ENCODE data around the gene MRGPRG. TPM values are rescaled to one million over a fixed set of nuclear protein-coding genes. Genes with fewer than 3 reads are reported as not detected.

Gene MRGPRG
- total and polyA plus RNA-seq, 7 donors: not detected

- Histone ChIP-seq H3K9me3 (no peaks in the 10 kb centered on the region), H3K4me1 (peaks cover 0 to 3% (median 0%) of the 10 kb centered on the region in 4 donors), H3K27me3 (no peaks in the 10 kb centered on the region), H3K36me3 (no peaks in the 10 kb centered on the region), H3K27ac (no peak overlapping the region), H3K4me3 (no peak overlapping the region)
- WGBS, 2 donors: 94 to 95% methylated on average over 1 of the region's 1 CpG
- TF ChIP-seq EP300 (IDR thresholded peaks at IDR 0.05) (no peak), POLR2AphosphoS5 (IDR thresholded peaks at IDR 0.05) (no peak), POLR2A (IDR thresholded peaks at IDR 0.05) (no peak), CTCF (IDR thresholded peaks at IDR 0.05) (no peak)
- DNase-seq: no peak
- intact Hi-C loops (cut with DNase I): no loop called here
Measured at GRCh38 chr11:3243880-3244279, 25.3 kb upstream of the MRGPRG start.

- TF ChIP-seq POLR2A (IDR thresholded peaks at IDR 0.05) (no peak), EP300 (IDR thresholded peaks at IDR 0.05) (no peak), CTCF (IDR thresholded peaks at IDR 0.05) (no peak), POLR2AphosphoS5 (IDR thresholded peaks at IDR 0.05) (no peak)
Measured at GRCh38 chr11:3237119-3237518, 18.5 kb upstream of the MRGPRG start.

GRCh38 chr11:3234846-3235245 is 16.2 kb upstream of the MRGPRG start:
- no peaks in the 10 kb centered on the region for H3K36me3 ChIP-seq
- 66 to 80% methylated on average over 7 of the region's 7 CpGs for WGBS, 2 donors
- intact Hi-C loops (cut with DNase I): no loop called here
- no peak for TF ChIP-seq EP300 (IDR thresholded peaks at IDR 0.05)
- TF ChIP-seq CTCF (IDR thresholded peaks at IDR 0.05): no peak
- no peak for TF ChIP-seq POLR2A (IDR thresholded peaks at IDR 0.05)
- TF ChIP-seq POLR2AphosphoS5 (IDR thresholded peaks at IDR 0.05): no peak
- no peaks in the 10 kb centered on the region for H3K9me3 ChIP-seq
- no peak overlapping the region for H3K27ac ChIP-seq
- peaks cover 0 to 8% (median 0%) of the 10 kb centered on the region in 3 donors for H3K27me3 ChIP-seq
- peaks cover 0 to 10% (median 0%) of the 10 kb centered on the region in 4 donors for H3K4me1 ChIP-seq
- no peak for DNase-seq
- no peak overlapping the region for H3K4me3 ChIP-seq

More at GRCh38 chr11:3237119-3237518, 18.5 kb upstream of the MRGPRG start:
- no peak overlapping the region for H3K27ac ChIP-seq
- H3K36me3 ChIP-seq: no peaks in the 10 kb centered on the region
- intact Hi-C loops (cut with DNase I): no loop called here
- H3K27me3 ChIP-seq: no peaks in the 10 kb centered on the region
- 87 to 92% methylated on average over 2 of the region's 2 CpGs for WGBS, 2 donors
- DNase-seq: no peak
- no peaks in the 10 kb centered on the region for H3K9me3 ChIP-seq
- H3K4me1 ChIP-seq: peaks cover 0 to 3% (median 0%) of the 10 kb centered on the region in 4 donors
- no peak overlapping the region for H3K4me3 ChIP-seq

GRCh38 chr11:3232956-3233355 is 14.3 kb upstream of the MRGPRG start:
- no peaks in the 10 kb centered on the region for H3K9me3 ChIP-seq
- DNase-seq: no peak
- no peak overlapping the region for H3K27ac ChIP-seq
- 90 to 91% methylated on average over 21 of the region's 21 CpGs for WGBS, 2 donors
- TF ChIP-seq EP300 (IDR thresholded peaks at IDR 0.05) (no peak), CTCF (IDR thresholded peaks at IDR 0.05) (no peak), POLR2A (IDR thresholded peaks at IDR 0.05) (no peak), POLR2AphosphoS5 (IDR thresholded peaks at IDR 0.05) (no peak)
- H3K4me3 ChIP-seq: no peak overlapping the region
- H3K27me3 ChIP-seq: peaks cover 0 to 14% (median 0%) of the 10 kb centered on the region in 3 donors
- H3K4me1 ChIP-seq: peaks cover 0 to 10% (median 0%) of the 10 kb centered on the region in 4 donors
- intact Hi-C loops (cut with DNase I): no loop called here
- no peaks in the 10 kb centered on the region for H3K36me3 ChIP-seq
